K562 (cell line): Measurements from ENCODE around the gene SFXN2. TPM values are rescaled to one million over a fixed set of nuclear protein-coding genes. Genes with fewer than 3 reads are reported as not detected.

Experiments used
- ATAC-seq: fragments of 200-7000 bp; cut with Tn5 transposase; 3 replicates; pipeline ENCODE4 v1.9.1; 2020; ENCODE audit warnings: moderate library complexity
- BruUV-seq: library from RNA; stranded (reverse); fragments of 400-500 nt; replicated peaks from 2 replicates; lab custom pipeline; 2021; lab: Mats Ljungman, UMichigan
- CTCF ChIA-PET: fragments of 300-600 bp; formaldehyde crosslinking; extraction: SDS; loops from one replicate; lab custom pipeline; 2021; ENCODE audit warnings: low intra/inter-chr PET ratio; lab: Yijun Ruan, JAX
- POLR2A ChIA-PET: fragments of 300-600, 350-650 bp; sonication (Branson Sonifier 250); formaldehyde crosslinking; extraction: SDS; loops from one replicate; lab custom pipeline; 2021; ENCODE audit warnings: antibody characterized with exemption, inconsistent platforms; lab: Yijun Ruan, JAX
- DNase-seq, 4 experiments: peaks; one replicate each; pipeline versions ENCODE4 v3.0.0 to v3.0.0-alpha.2; 2011 to 2018; ENCODE audit warnings: low spot score in 3 of 4, mixed read lengths in 3 of 4; ENCODE audit errors: extremely low read depth in 1 of 4
- FAIRE-seq: peaks from 2 replicates; lab custom pipeline; 2011; peaks lifted over from hg19 to GRCh38; lab: Jason Lieb, UNC
- H2AFZ ChIP-seq: 2 replicates; pipeline ENCODE4 v1.6.0; 2011; ENCODE audit warnings: low read depth, low read length, control low read depth, inconsistent platforms
- H3K27ac ChIP-seq: fragments of 200-600 bp; 3 replicates; pipeline ENCODE4 v1.8.0; 2011; ENCODE audit warnings: low read depth, mild to moderate bottlenecking, control low read depth, inconsistent platforms, low read length, moderate library complexity, mixed read lengths; ENCODE audit errors: extremely low read depth
- H3K27me3 ChIP-seq, 2 experiments: fragments of 300-600 bp in 1 of 2; 2 replicates in 1 of 2; 3 replicates in 1 of 2; pipeline versions ENCODE4 v1.6.0 to v1.8.0; 2011; ENCODE audit warnings: inconsistent platforms in 2 of 2, low read length in 2 of 2, mild to moderate bottlenecking in 1 of 2, mixed read lengths in 1 of 2, moderate library complexity in 1 of 2; ENCODE audit not compliant: control insufficient read depth in 2 of 2, insufficient read depth in 2 of 2
- H3K36me3 ChIP-seq: fragments of 300-600 bp; 3 replicates; pipeline ENCODE4 v1.8.0; 2011; ENCODE audit warnings: mild to moderate bottlenecking, low read length, inconsistent platforms; ENCODE audit not compliant: control insufficient read depth, insufficient read depth
- H3K4me1 ChIP-seq, 2 experiments: fragments of 200-600 bp in 1 of 2; replicated peaks in 1 of 2; 2 replicates in 1 of 2; 3 replicates in 1 of 2; pipeline versions ENCODE4 v1.5.1 to v1.8.0; 2011; ENCODE audit warnings: inconsistent platforms in 2 of 2, low read length in 2 of 2, mild to moderate bottlenecking in 1 of 2, mixed read lengths in 1 of 2, moderate library complexity in 1 of 2; ENCODE audit not compliant: control insufficient read depth in 2 of 2, insufficient read depth in 2 of 2
- H3K4me2 ChIP-seq: 2 replicates; pipeline ENCODE4 v1.6.1; 2011; ENCODE audit warnings: low read length, control low read depth, inconsistent platforms, mixed read lengths; ENCODE audit not compliant: insufficient read depth
- H3K4me3 ChIP-seq: fragments of 200-600 bp; sonication (generic), shearing (Covaris generic); 2 replicates; pipeline ENCODE4 v1.5.1; 2016; ENCODE audit warnings: control low read depth, inconsistent platforms
- H3K79me2 ChIP-seq: fragments of 200-600 bp; 3 replicates; pipeline ENCODE4 v1.8.0; 2011; ENCODE audit warnings: low read length, inconsistent platforms; ENCODE audit not compliant: control insufficient read depth, insufficient read depth
- H3K9ac ChIP-seq, 2 experiments: 2 replicates each; pipeline versions ENCODE4 v1.6.0 to v1.6.1; 2011; ENCODE audit warnings: low read depth in 2 of 2, low read length in 2 of 2, control low read depth in 1 of 2, inconsistent platforms in 1 of 2, mild to moderate bottlenecking in 1 of 2, mixed read lengths in 1 of 2; ENCODE audit not compliant: insufficient read depth in 1 of 2
- H3K9me1 ChIP-seq: one replicate; pipeline ENCODE4 v1.6.0; 2011; ENCODE audit warnings: inconsistent platforms, mild to moderate bottlenecking, low read length, moderate library complexity; ENCODE audit not compliant: control insufficient read depth, insufficient read depth
- H3K9me3 ChIP-seq: replicated peaks from 2 replicates; pipeline ENCODE4 v1.5.1; 2011; ENCODE audit warnings: low read depth, low read length, inconsistent platforms; ENCODE audit not compliant: control insufficient read depth, insufficient read depth
- H4K20me1 ChIP-seq: replicated peaks from 2 replicates; pipeline ENCODE4 v1.6.1; 2011; ENCODE audit warnings: low read length, inconsistent platforms, mixed read lengths; ENCODE audit not compliant: control insufficient read depth, insufficient read depth
- CHD1 ChIP-seq: fragments of 200-600 bp; sonication (generic); IDR thresholded peaks from one replicate; pipeline ENCODE4 v1.6.1; 2012; ENCODE audit warnings: mild to moderate bottlenecking, moderate library complexity, low read length, inconsistent platforms
- KDM2B ChIP-seq: fragments of 250-450 bp; sonication (Bioruptor Pico); IDR thresholded peaks from 2 replicates; pipeline ENCODE4 v1.8.0; 2021; ENCODE audit warnings: mild to moderate bottlenecking, moderate library complexity
- KLF13 ChIP-seq: fragments of 450-650 bp; IDR thresholded peaks from 2 replicates; pipeline ENCODE4 v1.6.1; 2016; ENCODE audit warnings: missing genetic modification characterization, low read depth, mild to moderate bottlenecking, missing compliant biosample characterization, moderate library complexity, borderline replicate concordance
- LEF1 ChIP-seq: fragments of 450-650 bp; IDR thresholded peaks from 2 replicates; pipeline ENCODE4 v1.6.1; 2016; ENCODE audit warnings: mild to moderate bottlenecking
- MAZ ChIP-seq, 2 experiments: fragments of 450-650 bp in 1 of 2; sonication (generic) in 1 of 2; formaldehyde crosslinking; IDR thresholded peaks in 1 of 2; conservative IDR thresholded peaks in 1 of 2; 2 replicates each; pipeline versions ENCODE4 v1.4.0 to v1.5.0; 2020; ENCODE audit warnings: mild to moderate bottlenecking in 1 of 2, missing genetic modification reagents in 1 of 2
- NBN ChIP-seq: fragments of 450-650 bp; IDR thresholded peaks from 2 replicates; pipeline ENCODE4 v1.6.1; 2016; ENCODE audit warnings: low read depth, mild to moderate bottlenecking
- XRCC3 ChIP-seq: fragments of 450-650 bp; IDR thresholded peaks from 2 replicates; pipeline ENCODE4 v1.6.1; 2017; ENCODE audit warnings: mild to moderate bottlenecking, moderate library complexity
- ZBTB34 ChIP-seq: fragments of 250-450 bp; sonication (Bioruptor Pico); IDR thresholded peaks from 2 replicates; pipeline ENCODE4 v1.8.0; 2021; ENCODE audit warnings: mild to moderate bottlenecking, moderate library complexity
- ZFP1 ChIP-seq: fragments of 450-650 bp; formaldehyde crosslinking; IDR thresholded peaks from 2 replicates; pipeline ENCODE4 v1.4.0; 2020; ENCODE audit warnings: mild to moderate bottlenecking, mixed read lengths
- ZNF124 ChIP-seq: sonication (generic); formaldehyde crosslinking; IDR thresholded peaks from 2 replicates; pipeline ENCODE4 v1.8.1; 2022; ENCODE audit warnings: missing genetic modification reagents
- ZNF165 ChIP-seq: fragments of 250-450 bp; sonication (Bioruptor Pico); IDR thresholded peaks from 2 replicates; pipeline ENCODE4 v1.4.0; 2020; ENCODE audit warnings: borderline replicate concordance
- ZNF609 ChIP-seq: sonication (generic); formaldehyde crosslinking; IDR thresholded peaks from 2 replicates; pipeline ENCODE4 v1.8.1; 2023; ENCODE audit warnings: missing genetic modification reagents, mild to moderate bottlenecking, borderline replicate concordance
- ZNF830 ChIP-seq: fragments of 250-450 bp; sonication (Bioruptor Pico); IDR thresholded peaks from 2 replicates; pipeline ENCODE4 v1.5.0; 2021; ENCODE audit warnings: mild to moderate bottlenecking
- WGBS: fragments of 100-300 bp; shearing (Covaris generic); methylation state at CpG from one replicate; pipeline ENCODE4 v1.1.6; 2016; ENCODE audit warnings: low coverage, mixed read lengths; ENCODE audit not compliant: insufficient coverage; ENCODE audit errors: missing lambda C conversion rate; 5-methylcytosine and 5-hydroxymethylcytosine counted together
- in situ Hi-C: fragments of 300-500 bp; cut with MboI; formaldehyde crosslinking; loops from 4 replicates; pipeline ENCODE4 v1.15.0; 2018; ENCODE audit warnings: inconsistent platforms, mixed read lengths
- intact Hi-C: fragments of 100-400 bp; cut with micrococcal nuclease; formaldehyde crosslinking; loops from 2 replicates; pipeline ENCODE4 v1.14.2; 2022
- polyA plus RNA-seq, 8 experiments: library from polyadenylated mRNA; depleted of rRNA in 4 of 8; stranded (reverse) in 5 of 8; unstranded in 3 of 8; fragments of >200 nt; fragmentation: Nextera tagmentation in 2 of 8; fragmentation: Illumina TruSeq in 1 of 8; extraction: Ambion mirVana in 2 of 8; extraction: Trizol in 1 of 8; gene quantifications; 2 replicates each; pipeline versions ENCODE4 v1.2.1 to v1.2.3, GENCODE V29; 2011 to 2014; ENCODE audit warnings: inconsistent platforms in 1 of 8, missing spikeins in 1 of 8
- total RNA-seq, 7 experiments: library from RNA; depleted of rRNA in 6 of 7; stranded (reverse); fragments of >200 nt in 6 of 7; fragmentation: Illumina TruSeq in 2 of 7; extraction: Trizol in 2 of 7; gene quantifications; 2 replicates each; pipeline versions ENCODE4 v1.2.1 to v1.2.3, GENCODE V29; 2011 to 2021; ENCODE audit warnings: low replicate concordance in 1 of 7

SFXN2 gene
- total and polyA plus RNA-seq, 9 of the 15 experiments (the other 6 are each of a cell fraction or from before 2014, with no cell fraction given): 7.3 to 23.8 (median 15.7) TPM

GRCh38 chr10:102675011-102675665, 39.3 kb upstream of the SFXN2 start:
- Histone ChIP-seq H3K9ac (peak overlapping the region in 1 of 2 experiments; percentile 37; a peak in 1 of 4 replicates), H2AFZ (no peak overlapping the region), H3K9me3 (no peaks in the 10 kb centered on the region), H3K27ac (no peak overlapping the region), H3K4me3 (no peak overlapping the region), H3K27me3 (no peaks in the 10 kb centered on the region)
- CTCF ChIA-PET: no interaction called here
- FAIRE-seq: peak; percentile 58
- no peak for TF ChIP-seq NBN
- no peak for TF ChIP-seq ZNF165 (CRISPR knock-in tag)
- TF ChIP-seq ZNF609 (CRISPR knock-in tag): no peak
- TF ChIP-seq KLF13 (tag): no peak
- TF ChIP-seq CHD1: no peak
- no peak for TF ChIP-seq KDM2B
- no peak for TF ChIP-seq ZNF124 (CRISPR knock-in tag)
- TF ChIP-seq ZNF830 (CRISPR knock-in tag): no peak
- TF ChIP-seq XRCC3: no peak
- no peak for TF ChIP-seq LEF1
- TF ChIP-seq ZFP1 (CRISPR knock-in tag): no peak
- TF ChIP-seq ZBTB34 (CRISPR knock-in tag): no peak
- TF ChIP-seq MAZ (CRISPR knock-in tag; conservative IDR thresholded peaks at IDR 0.05 in 1 of 2, IDR thresholded peaks at IDR 0.05 in 1 of 2): no peak
- TF ChIP-seq, all 486 proteins: peak for 0
- no peaks in the 10 kb centered on the region for H3K79me2 ChIP-seq
- BruUV-seq: no TSS peak
- DNase-seq (no peak), ATAC-seq (no peak)
- H3K4me2 ChIP-seq: no peak overlapping the region
- no peaks in the 10 kb centered on the region for H3K36me3 ChIP-seq
- intact Hi-C loops: no loop called here
- POLR2A ChIA-PET: interaction anchor here (0.6 to 2.0 kb wide), 4 partner anchors 9 to 1025 kb away, joined by 3 to 5 read pairs (median 4); no protein-coding TSS in a partner anchor
- H3K4me1 ChIP-seq: peaks cover 36 to 39% of the 10 kb centered on the region in 2 experiments
- WGBS: 60% methylated on average over 5 of the region's 8 CpGs
- H3K9me1 ChIP-seq: no peaks in the 10 kb centered on the region
- in situ Hi-C loops: no loop called here
- no peaks in the 10 kb centered on the region for H4K20me1 ChIP-seq
